IMR-90 (cell line): ENCODE measurements around the gene UBE2S. TPM values are rescaled to one million over a fixed set of nuclear protein-coding genes. Genes with fewer than 3 reads are reported as not detected.

Experiments
- ATAC-seq: fragments of 200-7000 bp; cut with Tn5 transposase; 2 replicates; pipeline ENCODE4 v1.9.1; 2020; ENCODE audit warnings: low read depth, mild to moderate bottlenecking, moderate library complexity
- BruUV-seq: library from RNA; stranded (reverse); fragments of 400-500 nt; replicated peaks from 2 replicates; lab custom pipeline; 2021; lab: Mats Ljungman, UMichigan
- CTCF ChIA-PET: fragments of 300-600 bp; formaldehyde crosslinking; extraction: SDS; loops from one replicate; lab custom pipeline; 2021; ENCODE audit warnings: antibody characterized with exemption; lab: Yijun Ruan, JAX
- POLR2A ChIA-PET: fragments of 300-600 bp; sonication (Branson Sonifier 250); formaldehyde crosslinking; loops from one replicate; lab custom pipeline; 2022; ENCODE audit warnings: antibody characterized with exemption; ENCODE audit not compliant: unreplicated experiment; lab: Charles Lee
- DNase-seq: peaks from one replicate; pipeline ENCODE4 v3.0.0; 2013
- H2AFZ ChIP-seq: replicated peaks from 2 replicates; pipeline ENCODE3; 2013; ENCODE audit warnings: low read length, mild to moderate bottlenecking; ENCODE audit not compliant: poor library complexity
- H2AK5ac ChIP-seq: 2 replicates; pipeline ENCODE4 v1.6.1; 2013; ENCODE audit warnings: low read depth, low read length, inconsistent platforms
- H2AK9ac ChIP-seq: replicated peaks from 2 replicates; pipeline ENCODE3; 2013; ENCODE audit warnings: mild to moderate bottlenecking, low read depth, low read length, moderate library complexity; ENCODE audit not compliant: poor library complexity
- H2BK120ac ChIP-seq: 2 replicates; pipeline ENCODE4 v1.6.1; 2013; ENCODE audit warnings: low read depth, low read length, inconsistent platforms
- H2BK15ac ChIP-seq: 3 replicates; pipeline ENCODE4 v1.6.1; 2013; ENCODE audit warnings: low read depth, low read length, inconsistent platforms
- H2BK20ac ChIP-seq: 2 replicates; pipeline ENCODE4 v1.6.1; 2013; ENCODE audit warnings: low read depth, mild to moderate bottlenecking, inconsistent platforms, low read length, moderate library complexity
- H2BK5ac ChIP-seq: 2 replicates; pipeline ENCODE4 v1.6.1; 2013; ENCODE audit warnings: mild to moderate bottlenecking, low read depth, low read length, inconsistent platforms; ENCODE audit not compliant: poor library complexity, severe bottlenecking
- H3K14ac ChIP-seq: replicated peaks from 2 replicates; pipeline ENCODE4 v1.6.1; 2013; ENCODE audit warnings: low read depth, low read length, inconsistent platforms
- H3K18ac ChIP-seq: 2 replicates; pipeline ENCODE4 v1.6.1; 2013; ENCODE audit warnings: low read depth, low read length, control low read depth
- H3K23ac ChIP-seq: 2 replicates; pipeline ENCODE4 v1.6.1; 2013; ENCODE audit warnings: low read depth, low read length, inconsistent platforms
- H3K27ac ChIP-seq: 2 replicates; pipeline ENCODE4 v1.5.1; 2013; ENCODE audit warnings: mild to moderate bottlenecking, control low read depth, low read length; ENCODE audit not compliant: insufficient read depth
- H3K27me3 ChIP-seq: 2 replicates; pipeline ENCODE4 v1.6.1; 2013; ENCODE audit warnings: low read length; ENCODE audit not compliant: control insufficient read depth, insufficient read depth
- H3K36me3 ChIP-seq: 2 replicates; pipeline ENCODE4 v1.6.1; 2013; ENCODE audit warnings: low read length, mixed read lengths; ENCODE audit not compliant: control insufficient read depth, insufficient read depth
- H3K4ac ChIP-seq: 2 replicates; pipeline ENCODE4 v1.6.1; 2013; ENCODE audit warnings: low read depth, low read length, inconsistent platforms
- H3K4me1 ChIP-seq: 2 replicates; pipeline ENCODE4 v1.6.1; 2013; ENCODE audit warnings: low read length, mixed read lengths; ENCODE audit not compliant: control insufficient read depth, insufficient read depth
- H3K4me2 ChIP-seq: 2 replicates; pipeline ENCODE4 v1.6.1; 2013; ENCODE audit warnings: low read depth, mild to moderate bottlenecking, control low read depth, low read length, moderate library complexity
- H3K4me3 ChIP-seq: 2 replicates; pipeline ENCODE4 v1.5.1; 2013; ENCODE audit warnings: low read depth, mild to moderate bottlenecking, control low read depth, low read length, moderate library complexity; ENCODE audit not compliant: insufficient read depth
- H3K56ac ChIP-seq: 2 replicates; pipeline ENCODE4 v1.6.1; 2013; ENCODE audit warnings: low read length, inconsistent platforms; ENCODE audit not compliant: insufficient read depth; ENCODE audit errors: extremely low read depth
- H3K79me1 ChIP-seq, 2 experiments: 2 replicates each; pipeline ENCODE4 v1.6.1; 2013; ENCODE audit warnings: low read length in 2 of 2, inconsistent platforms in 1 of 2, low read depth in 1 of 2
- H3K9ac ChIP-seq: 2 replicates; pipeline ENCODE4 v1.6.1; 2013; ENCODE audit warnings: low read depth, low read length, control low read depth
- H3K9me1 ChIP-seq: 2 replicates; pipeline ENCODE4 v1.6.1; 2013; ENCODE audit warnings: low read length, inconsistent platforms; ENCODE audit not compliant: insufficient read depth
- H3K9me3 ChIP-seq: 2 replicates; pipeline ENCODE4 v1.6.1; 2013; ENCODE audit warnings: low read length; ENCODE audit not compliant: control insufficient read depth, insufficient read depth
- H4K20me1 ChIP-seq: 2 replicates; pipeline ENCODE4 v1.6.1; 2013; ENCODE audit warnings: low read length, inconsistent platforms; ENCODE audit not compliant: insufficient read depth
- H4K5ac ChIP-seq: 2 replicates; pipeline ENCODE4 v1.6.1; 2013; ENCODE audit warnings: mild to moderate bottlenecking, low read depth, low read length, control low read depth
- H4K8ac ChIP-seq, 2 experiments: 2 replicates each; pipeline ENCODE4 v1.6.1; 2013; ENCODE audit warnings: low read depth in 2 of 2, low read length in 2 of 2, control low read depth in 1 of 2, inconsistent platforms in 1 of 2
- H4K91ac ChIP-seq: 2 replicates; pipeline ENCODE4 v1.6.1; 2013; ENCODE audit warnings: low read depth, low read length, inconsistent platforms; ENCODE audit not compliant: insufficient read depth
- CHD1 ChIP-seq: IDR thresholded peaks from 2 replicates; pipeline ENCODE4 v1.6.1; 2012; ENCODE audit warnings: low read depth, low read length, improper control_type of control experiment
- MAFK ChIP-seq: IDR thresholded peaks from 2 replicates; pipeline ENCODE4 v1.6.1; 2012; ENCODE audit warnings: low read depth, low read length, improper control_type of control experiment
- NFE2L2 ChIP-seq: fragments of 150-350 bp; IDR thresholded peaks from 2 replicates; pipeline ENCODE4 v1.6.1; 2016; ENCODE audit warnings: low read depth, mild to moderate bottlenecking, low read length
- USF2 ChIP-seq: fragments of 150-350 bp; IDR thresholded peaks from 2 replicates; pipeline ENCODE4 v1.6.1; 2017; ENCODE audit warnings: mild to moderate bottlenecking, antibody characterized with exemption, low read length, low read depth
- WGBS, 2 experiments: methylation state at CpG; one replicate each; pipeline versions ENCODE4 v1.1.5 to v1.1.7; 2013; ENCODE audit warnings: missing lambda C conversion rate in 2 of 2; ENCODE audit not compliant: insufficient read length in 1 of 2; ENCODE audit errors: extremely low coverage in 2 of 2; 5-methylcytosine and 5-hydroxymethylcytosine counted together
- dilution Hi-C: fragments of 300-500 bp; cut with HindIII; formaldehyde crosslinking; loops from one replicate; pipeline ENCODE4 v1.14.3; 2018; ENCODE audit warnings: low sequenced_read_pairs; ENCODE audit not compliant: unreplicated experiment
- in situ Hi-C: fragments of 300-500 bp; cut with MboI; formaldehyde crosslinking; loops from 3 replicates; pipeline ENCODE4 v1.14.3; 2019; ENCODE audit warnings: low sequenced_read_pairs, inconsistent platforms, mixed read lengths
- intact Hi-C: fragments of 100-400 bp; cut with micrococcal nuclease; formaldehyde crosslinking; loops from 2 replicates; pipeline ENCODE4 v1.10.0; 2022
- polyA plus RNA-seq, 3 experiments: library from polyadenylated mRNA; depleted of rRNA; stranded (reverse); fragments of >200 nt; gene quantifications; 2 replicates each; pipeline ENCODE4 v1.2.3, GENCODE V29; 2012; ENCODE audit warnings: low replicate concordance in 1 of 3
- total RNA-seq: library from RNA; depleted of rRNA; stranded (reverse); fragments of >200 nt; gene quantifications from 2 replicates; pipeline ENCODE4 v1.2.3, GENCODE V29; 2012

The UBE2S gene
- total and polyA plus RNA-seq, 2 of the 4 experiments (the other 2 are of a cell fraction): 69.5 to 104 TPM

GRCh38 chr19:55408533-55408872 is 915 bp upstream of the UBE2S start:
- Histone ChIP-seq H3K9ac (peak overlapping the region; percentile 63), H3K79me1 (peaks cover 0 to 27% of the 10 kb centered on the region in 2 experiments; a peak in 2 of 4 replicates), H4K5ac (peak overlapping the region; percentile 99), H2BK20ac (peak overlapping the region; percentile 83), H3K4me1 (peaks cover 17% of the 10 kb centered on the region), H2AK9ac (peak overlapping the region; percentile 100), H3K14ac (peak overlapping the region; percentile 99), H3K18ac (peak overlapping the region; percentile 96), H3K9me3 (no peaks in the 10 kb centered on the region), H3K27ac (peak overlapping the region; percentile 94), H2BK15ac (peak overlapping the region; percentile 100), H3K4ac (peak overlapping the region; percentile 100), H3K56ac (peak overlapping the region; percentile 95), H3K36me3 (peaks cover 17% of the 10 kb centered on the region), H4K91ac (peak overlapping the region; percentile 100), H4K8ac (peak overlapping the region; percentile 100), H2AFZ (peak overlapping the region; percentile 96), H3K23ac (peak overlapping the region; percentile 96), H4K20me1 (peaks cover 32% of the 10 kb centered on the region), H2BK120ac (peak overlapping the region; percentile 98), H3K4me3 (peak overlapping the region; percentile 41), H2AK5ac (peak overlapping the region; percentile 99), H3K4me2 (peak overlapping the region; percentile 87), H2BK5ac (peak overlapping the region; percentile 94), H3K27me3 (no peaks in the 10 kb centered on the region), H3K9me1 (peaks cover 19% of the 10 kb centered on the region)
- no TSS peak for BruUV-seq
- 74% methylated on average over 5 of the region's 9 CpGs; no CpG with 5 or more reads in 1 of the 2 experiments for WGBS, 2 experiments
- POLR2A ChIA-PET: no interaction called here
- CTCF ChIA-PET: no interaction called here
- intact Hi-C loops (loop anchor here (5.0 kb wide), 1 partner anchor 94 kb away; no protein-coding TSS in a partner anchor), dilution Hi-C loops (no loop called here), in situ Hi-C loops (no loop called here)
- DNase-seq (no peak), ATAC-seq (no peak)
- TF ChIP-seq CHD1 (no peak), MAFK (no peak), USF2 (no peak), NFE2L2 (no peak)
